Left lobe of liver (tissue), 2 donors: ENCODE measurements around the gene PRPF4. TPM values are rescaled to one million over a fixed set of nuclear protein-coding genes. Genes with fewer than 3 reads are reported as not detected.

Experiments used
- ATAC-seq: fragments of 200-7000 bp; cut with Tn5 transposase; one replicate; pipeline ENCODE4 v1.9.1; 2020; ENCODE audit warnings: mild to moderate bottlenecking, moderate library complexity
- DNase-seq: peaks from one replicate; pipeline ENCODE4 v3.0.0-alpha.2; 2020; ENCODE audit warnings: low spot score
- total RNA-seq: library from RNA; stranded (reverse); gene quantifications from one replicate; pipeline ENCODE4 v1.2.1, GENCODE V29; 2021
- donor health status: DM: no; HTN: no; CAD: no; lungs with moderate emphysema.
- donor health status: DM: no; HTN: yes; CAD: no.

The PRPF4 gene
- total RNA-seq, 1 donor from 2014 or later: 12.0 TPM

- DNase-seq (no peak), ATAC-seq (no peak)
Measured at GRCh38 chr9:113310538-113310937, 35.1 kb downstream of the PRPF4 start.

GRCh38 chr9:113311961-113312360 is 36.5 kb downstream of the PRPF4 start:
- ATAC-seq: no peak
- DNase-seq: no peak

DNA sequence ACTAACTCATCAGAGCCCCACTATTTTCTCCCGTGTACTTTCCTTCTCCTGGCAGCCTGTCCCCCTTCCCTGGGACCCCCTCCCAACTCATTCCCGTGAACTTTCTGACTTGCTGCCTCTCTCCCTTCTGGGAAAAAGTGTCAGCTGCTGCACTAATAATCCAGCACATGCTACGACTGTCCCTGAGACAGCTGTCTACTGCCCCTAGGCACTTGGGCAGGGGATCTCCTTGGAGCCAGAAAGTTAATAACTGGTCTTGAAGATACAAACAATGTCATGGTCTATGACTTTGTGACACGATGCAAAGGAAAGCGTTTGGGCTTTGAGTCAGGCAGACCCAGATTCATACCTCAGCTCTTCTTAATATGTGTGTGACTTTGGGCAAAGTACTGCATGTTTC is 37.8 kb downstream of the PRPF4 start:
- DNase-seq: no peak

GRCh38 chr9:113315231-113315630 is 39.8 kb downstream of the PRPF4 start:
- no peak for ATAC-seq
- DNase-seq: no peak

More for the DNA sequence above, 37.8 kb downstream of the PRPF4 start:
- no peak for ATAC-seq

DNA sequence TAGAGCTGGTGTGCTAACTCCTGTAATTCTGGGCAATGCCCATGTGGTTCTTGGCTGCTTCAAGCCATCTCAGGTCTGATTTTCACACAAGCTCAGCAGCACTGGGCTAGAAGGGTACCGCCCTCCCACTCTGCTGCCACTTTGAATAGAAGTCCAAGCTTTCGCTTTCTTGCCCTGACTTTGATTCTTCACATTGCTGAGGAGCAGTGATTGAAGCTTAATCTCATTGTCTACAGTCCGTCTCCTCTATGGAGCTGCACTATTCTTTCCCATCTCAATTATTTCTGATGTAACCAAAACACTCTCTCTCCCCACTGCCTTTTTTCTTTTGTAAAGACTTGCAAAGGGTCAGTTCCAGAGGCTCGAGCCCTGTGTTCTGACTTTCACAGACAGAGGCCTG is 40.6 kb downstream of the PRPF4 start:
- ATAC-seq: no peak
- DNase-seq: no peak

- DNase-seq (no peak), ATAC-seq (peak; percentile 42)
Measured at GRCh38 chr9:113317777-113318176, 42.3 kb downstream of the PRPF4 start.

GRCh38 chr9:113319054-113319453 is 43.6 kb downstream of the PRPF4 start:
- no peak for DNase-seq
- no peak for ATAC-seq

- no peak for ATAC-seq
- DNase-seq: no peak
Measured at GRCh38 chr9:113320051-113320450, 44.6 kb downstream of the PRPF4 start.

DNA sequence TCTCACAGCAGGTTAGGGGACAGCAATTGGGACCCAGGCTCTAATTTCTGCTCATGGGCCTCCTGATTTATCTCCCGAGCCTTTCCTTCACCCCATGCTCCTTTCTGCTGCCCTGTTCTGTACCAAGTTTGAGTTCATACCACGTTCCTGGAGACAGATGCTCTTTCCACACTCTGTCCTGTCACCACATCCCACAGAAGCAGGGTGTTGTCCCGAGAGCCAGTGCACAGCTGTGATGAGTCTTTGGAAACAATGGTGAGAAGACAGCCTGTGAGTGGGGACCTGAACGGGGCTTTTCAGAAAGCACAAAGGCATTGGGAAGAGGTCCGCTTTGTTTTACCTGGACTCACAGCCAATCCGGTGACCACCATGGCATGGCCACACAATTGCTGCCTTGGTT is 47.2 kb downstream of the PRPF4 start:
- no peak for ATAC-seq
- DNase-seq: no peak

DNA sequence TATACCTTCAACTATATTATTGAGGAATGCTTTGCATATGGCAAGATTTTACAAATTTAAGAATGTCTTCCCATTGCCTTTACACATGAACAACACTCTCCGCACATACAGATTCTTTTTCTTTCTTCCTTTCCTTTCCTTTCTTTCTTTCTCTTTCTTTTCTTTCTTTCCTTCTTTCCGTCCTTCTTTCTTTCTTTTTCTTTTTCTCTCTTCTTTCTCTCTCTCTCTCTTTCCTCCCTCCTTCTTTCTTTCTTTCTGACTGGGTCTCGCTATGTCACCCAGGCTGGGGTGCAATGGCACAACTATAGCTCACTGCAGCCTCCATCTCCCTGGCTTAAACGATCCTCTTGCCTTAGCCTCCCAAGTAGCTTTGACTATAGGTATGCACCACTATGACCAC is 50.8 kb downstream of the PRPF4 start:
- ATAC-seq (no peak), DNase-seq (no peak)

DNA sequence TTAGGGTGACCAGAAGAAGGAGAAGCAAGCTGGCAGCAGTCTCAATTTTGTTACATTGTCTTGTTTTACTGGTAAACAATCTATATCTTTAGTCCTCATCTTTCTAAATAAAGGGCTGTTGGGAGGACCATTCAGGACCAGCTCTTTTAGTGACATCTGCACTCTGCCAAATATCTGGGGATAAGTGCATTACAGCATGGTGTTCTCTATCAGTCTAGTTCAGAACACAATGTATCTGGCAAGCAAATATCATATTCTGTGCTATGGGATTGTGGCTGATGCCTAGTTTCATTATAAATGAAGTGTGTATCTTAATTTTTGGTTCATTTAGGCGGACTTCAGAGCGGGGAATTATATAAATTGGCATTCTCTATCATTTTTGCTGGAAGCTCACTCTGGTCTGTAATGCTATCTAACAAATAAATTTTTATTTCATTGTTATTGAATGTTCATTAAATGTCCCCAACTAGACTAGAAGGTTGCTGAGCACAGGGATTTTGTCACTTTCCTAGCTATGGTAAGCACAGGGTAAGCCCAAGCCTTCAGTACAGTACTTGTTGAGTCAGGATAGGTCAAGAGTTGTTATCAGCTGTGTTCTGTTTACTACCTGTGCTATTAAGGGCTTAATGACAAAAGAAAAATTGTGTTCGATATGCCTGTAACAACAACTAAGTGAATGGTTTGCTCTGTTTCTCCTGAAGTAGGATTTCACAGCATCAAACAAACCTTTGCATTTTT is 52.8 kb downstream of the PRPF4 start:
- DNase-seq: no peak
- ATAC-seq: no peak

- ATAC-seq: no peak
Measured at GRCh38 chr9:113331780-113332179, 56.3 kb downstream of the PRPF4 start.

GRCh38 chr9:113337714-113338113 is 62.3 kb downstream of the PRPF4 start:
- ATAC-seq: no peak
- DNase-seq: no peak

More at GRCh38 chr9:113331780-113332179, 56.3 kb downstream of the PRPF4 start:
- DNase-seq: no peak

DNA sequence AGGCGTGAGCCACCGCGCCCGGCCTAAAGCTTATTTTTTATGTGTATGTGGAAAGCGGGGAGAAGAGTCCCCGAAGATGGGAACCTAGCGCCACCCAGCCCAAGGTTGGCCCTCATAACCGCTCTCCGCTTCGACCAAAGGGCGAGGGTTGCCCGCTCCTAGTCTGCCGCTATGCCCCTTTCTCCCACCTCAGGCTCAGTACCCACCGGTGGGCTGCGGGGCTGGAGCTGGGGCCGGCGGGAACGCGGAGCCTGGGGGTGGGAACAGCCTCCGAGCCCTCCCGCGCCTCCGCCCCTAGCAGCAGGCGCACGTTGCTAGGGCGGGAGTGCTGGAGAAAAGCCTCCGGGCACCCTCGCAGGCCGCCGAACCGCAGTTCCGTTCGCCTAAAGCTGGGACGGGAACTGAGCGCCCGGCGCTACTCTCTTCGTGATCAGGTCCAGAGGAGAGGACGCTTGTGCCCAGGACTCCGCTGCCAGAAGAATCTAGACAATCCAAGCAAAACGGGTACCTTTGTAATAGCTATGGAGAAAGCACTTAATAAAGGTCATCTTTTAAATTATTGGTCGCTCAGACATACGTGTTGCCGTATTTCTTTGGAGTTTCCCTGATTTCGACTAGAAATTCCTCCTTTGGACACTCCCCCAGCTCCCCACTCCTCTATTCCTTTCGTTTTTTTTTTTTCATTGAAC is 64.7 kb downstream of the PRPF4 start, which contains the start of gene WDR31:
TSS of gene WDR31 (minus strand) at position 265 of the 689 bp plus-strand sequence. CDS start 8,253 bp downstream, outside the sequence.
- ATAC-seq (peak; percentile 96), DNase-seq (peak; percentile 91)

GRCh38 chr9:113341712-113342410 is 66.4 kb downstream of the PRPF4 start:
- DNase-seq: no peak
- ATAC-seq: no peak

Other genes starting within 250 kb of the PRPF4 start
- gene ZFP37, start 218.9 kb upstream of the PRPF4 start, total RNA-seq: 0.55 TPM
- gene SLC31A2, start 124.7 kb upstream of the PRPF4 start, total RNA-seq: 23.5 TPM
- 12.2 TPM for gene FKBP15, start 54.4 kb upstream of the PRPF4 start, total RNA-seq
- gene SLC31A1, start 54.1 kb upstream of the PRPF4 start, total RNA-seq: 74.9 TPM
- gene CDC26, start 86 bp upstream of the PRPF4 start, total RNA-seq: 17.8 TPM
- 0.20 TPM for gene RNF183, start 27.7 kb downstream of the PRPF4 start, total RNA-seq
- 3.0 TPM for gene WDR31, start 64.6 kb downstream of the PRPF4 start, total RNA-seq
- 0.33 TPM for gene BSPRY, start 73.9 kb downstream of the PRPF4 start, total RNA-seq
- 76.9 TPM for gene HDHD3, start 101.3 kb downstream of the PRPF4 start, total RNA-seq
- gene ALAD, start 125.6 kb downstream of the PRPF4 start, total RNA-seq: 152 TPM
- gene POLE3, start 135.0 kb downstream of the PRPF4 start, total RNA-seq: 14.3 TPM
- 0.96 TPM for gene C9orf43, start 135.1 kb downstream of the PRPF4 start, total RNA-seq
- 19.5 TPM for gene RGS3, start 188.1 kb downstream of the PRPF4 start, total RNA-seq